AG04450 (cell line): ENCODE measurements around the gene POLE. TPM values are rescaled to one million over a fixed set of nuclear protein-coding genes. Genes with fewer than 3 reads are reported as not detected.

ENCODE experiments used
- CTCF ChIA-PET: fragments of 300-600, 350-600 bp; formaldehyde crosslinking; extraction: SDS; loops from one replicate; lab custom pipeline; 2022; ENCODE audit warnings: antibody characterized with exemption, inconsistent platforms; lab: Charles Lee
- POLR2A ChIA-PET: fragments of 350-600 bp; formaldehyde crosslinking; extraction: SDS; loops from one replicate; lab custom pipeline; 2021; ENCODE audit warnings: antibody characterized with exemption, inconsistent platforms; lab: Yijun Ruan, JAX
- DNase-seq: peaks from one replicate; pipeline ENCODE4 v3.0.0-alpha.2; 2011; ENCODE audit warnings: low read depth, low spot score
- H3K27ac ChIP-seq: one replicate; pipeline ENCODE4 v1.5.1; 2012; ENCODE audit warnings: low read depth, low read length, control low read depth
- H3K27me3 ChIP-seq: one replicate; pipeline ENCODE4 v1.6.0; 2012; ENCODE audit warnings: low read length; ENCODE audit not compliant: control insufficient read depth, insufficient read depth
- H3K4me3 ChIP-seq: 2 replicates; pipeline ENCODE4 v1.5.1; 2011; ENCODE audit warnings: mild to moderate bottlenecking, low read depth, low read length, control low read depth
- H3K9me3 ChIP-seq: 2 replicates; pipeline ENCODE4 v1.5.1; 2012; ENCODE audit warnings: low read length; ENCODE audit not compliant: control insufficient read depth, insufficient read depth
- CTCF ChIP-seq: IDR thresholded peaks from 2 replicates; pipeline ENCODE4 v1.5.1; 2011; ENCODE audit warnings: low read depth, low read length, control low read depth, inconsistent platforms
- polyA plus RNA-seq: library from polyadenylated mRNA; depleted of rRNA; stranded (reverse); fragments of >200 nt; gene quantifications from 2 replicates; pipeline ENCODE4 v1.2.3, GENCODE V29; 2011

The POLE gene
- polyA plus RNA-seq, 1 experiment, result 4.1 TPM

GRCh38 chr12:132597333-132598316, 89.5 kb downstream of the POLE start:
- TF ChIP-seq CTCF, result no peak

DNA sequence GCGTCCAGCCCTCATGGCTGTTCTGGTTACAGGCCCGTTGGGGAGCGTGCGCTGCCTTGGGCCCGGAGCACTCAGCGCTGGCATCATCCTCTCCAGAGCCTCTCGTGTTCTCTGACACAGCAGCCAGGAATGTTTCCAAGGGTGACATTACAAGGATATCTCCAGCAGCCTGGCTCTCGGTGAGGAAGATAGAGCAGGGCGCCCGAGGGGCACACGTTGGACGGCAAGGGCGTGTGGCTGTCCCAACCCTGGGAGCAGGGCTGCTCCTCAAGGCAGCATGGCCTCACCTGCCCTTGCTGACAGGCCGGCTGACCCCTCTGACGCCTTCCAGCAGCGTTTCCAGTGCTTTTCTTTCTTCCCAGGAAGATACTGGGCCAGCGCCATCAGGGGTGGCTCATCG, 91.1 kb downstream of the POLE start:
- H3K9me3 ChIP-seq, result peaks cover 8% of the 10 kb centered on the region; the same call in 1 of the 2 replicates
- POLR2A ChIA-PET, result no interaction called here
- H3K27me3 ChIP-seq, result peaks cover 2% of the 10 kb centered on the region
- CTCF ChIA-PET, result interaction anchor here (0.9 to 1.7 kb wide), 2 partner anchors 19 to 20 kb away, joined by 3 to 4 read pairs; no protein-coding TSS in a partner anchor
- DNase-seq, result no peak
- no peak overlapping the region for H3K27ac ChIP-seq
- TF ChIP-seq CTCF, result no peak
- H3K4me3 ChIP-seq, result no peak overlapping the region

More at GRCh38 chr12:132597333-132598316, 89.5 kb downstream of the POLE start:
- DNase-seq, result no peak
- Histone ChIP-seq H3K27me3 (peaks cover 10% of the 10 kb centered on the region), H3K4me3 (peak overlapping the region; percentile 65), H3K9me3 (peaks cover 5% of the 10 kb centered on the region; the same call in 1 of the 2 replicates), H3K27ac (no peak overlapping the region)
- ChIA-PET POLR2A (no interaction called here), CTCF (no interaction called here)

GRCh38 chr12:132595183-132595582, 92.0 kb downstream of the POLE start:
- TF ChIP-seq CTCF, result no peak
- H3K4me3 ChIP-seq, result no peak overlapping the region
- H3K9me3 ChIP-seq, result peaks cover 9% of the 10 kb centered on the region; the same call in 1 of the 2 replicates
- CTCF ChIA-PET, result interaction anchor here (0.6 to 1.7 kb wide), 6 partner anchors 20 to 432 kb away, joined by 3 to 10 read pairs (median 4); no protein-coding TSS in a partner anchor
- POLR2A ChIA-PET, result no interaction called here
- H3K27ac ChIP-seq, result no peak overlapping the region
- DNase-seq, result no peak
- peaks cover 2% of the 10 kb centered on the region for H3K27me3 ChIP-seq

DNA sequence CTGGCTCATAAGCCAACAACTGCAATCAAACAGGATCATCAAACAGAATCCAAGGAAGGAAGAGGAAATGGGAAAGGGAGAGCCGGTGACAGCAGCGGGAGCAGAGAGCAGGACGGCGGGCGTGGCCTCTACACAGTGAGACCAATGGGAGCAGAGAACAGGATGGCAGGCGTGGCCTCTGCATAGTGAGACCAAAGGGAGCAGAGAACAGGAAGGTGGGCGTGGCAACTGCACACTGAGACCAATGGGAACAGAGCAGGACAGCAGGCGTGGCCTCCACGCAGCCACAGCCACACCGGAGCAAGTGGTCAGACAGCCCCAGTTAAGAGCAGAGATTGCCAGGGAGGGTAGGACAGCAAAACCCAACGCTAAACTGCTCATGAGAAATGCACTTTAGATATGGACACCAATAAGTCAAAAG, 93.2 kb downstream of the POLE start:
- peak; percentile 87 for DNase-seq
- ChIA-PET POLR2A (no interaction called here), CTCF (interaction anchor here (1.3 kb wide), 1 partner anchor 33 kb away, joined by 7 read pairs; no protein-coding TSS in a partner anchor)

More for the DNA sequence above, 93.2 kb downstream of the POLE start:
- Histone ChIP-seq H3K9me3 (peaks cover 13% of the 10 kb centered on the region), H3K27ac (no peak overlapping the region), H3K27me3 (peaks cover 11% of the 10 kb centered on the region), H3K4me3 (no peak overlapping the region)
- TF ChIP-seq CTCF, result no peak
